K562 (cell line): ENCODE results near the gene GPN1. TPM values are rescaled to one million over a fixed set of nuclear protein-coding genes. Genes with fewer than 3 reads are reported as not detected.

Source experiments
- ATAC-seq: fragments of 200-7000 bp; cut with Tn5 transposase; 3 replicates; pipeline ENCODE4 v1.9.1; 2020; ENCODE audit warnings: moderate library complexity
- BruUV-seq: library from RNA; stranded (reverse); fragments of 400-500 nt; replicated peaks from 2 replicates; lab custom pipeline; 2021; lab: Mats Ljungman, UMichigan
- CTCF ChIA-PET: fragments of 300-600 bp; formaldehyde crosslinking; extraction: SDS; loops from one replicate; lab custom pipeline; 2021; ENCODE audit warnings: low intra/inter-chr PET ratio; lab: Yijun Ruan, JAX
- POLR2A ChIA-PET: fragments of 300-600, 350-650 bp; sonication (Branson Sonifier 250); formaldehyde crosslinking; extraction: SDS; loops from one replicate; lab custom pipeline; 2021; ENCODE audit warnings: antibody characterized with exemption, inconsistent platforms; lab: Yijun Ruan, JAX
- DNase-seq, 4 experiments: peaks; one replicate each; pipeline versions ENCODE4 v3.0.0 to v3.0.0-alpha.2; 2011 to 2018; ENCODE audit warnings: low spot score in 3 of 4, mixed read lengths in 3 of 4; ENCODE audit errors: extremely low read depth in 1 of 4
- FAIRE-seq: peaks from 2 replicates; lab custom pipeline; 2011; peaks lifted over from hg19 to GRCh38; lab: Jason Lieb, UNC
- H2AFZ ChIP-seq: 2 replicates; pipeline ENCODE4 v1.6.0; 2011; ENCODE audit warnings: low read depth, low read length, control low read depth, inconsistent platforms
- H3K27ac ChIP-seq: fragments of 200-600 bp; 3 replicates; pipeline ENCODE4 v1.8.0; 2011; ENCODE audit warnings: low read depth, mild to moderate bottlenecking, control low read depth, inconsistent platforms, low read length, moderate library complexity, mixed read lengths; ENCODE audit errors: extremely low read depth
- H3K27me3 ChIP-seq, 2 experiments: fragments of 300-600 bp in 1 of 2; 2 replicates in 1 of 2; 3 replicates in 1 of 2; pipeline versions ENCODE4 v1.6.0 to v1.8.0; 2011; ENCODE audit warnings: inconsistent platforms in 2 of 2, low read length in 2 of 2, mild to moderate bottlenecking in 1 of 2, mixed read lengths in 1 of 2, moderate library complexity in 1 of 2; ENCODE audit not compliant: control insufficient read depth in 2 of 2, insufficient read depth in 2 of 2
- H3K36me3 ChIP-seq: fragments of 300-600 bp; 3 replicates; pipeline ENCODE4 v1.8.0; 2011; ENCODE audit warnings: mild to moderate bottlenecking, low read length, inconsistent platforms; ENCODE audit not compliant: control insufficient read depth, insufficient read depth
- H3K4me1 ChIP-seq, 2 experiments: fragments of 200-600 bp in 1 of 2; replicated peaks in 1 of 2; 2 replicates in 1 of 2; 3 replicates in 1 of 2; pipeline versions ENCODE4 v1.5.1 to v1.8.0; 2011; ENCODE audit warnings: inconsistent platforms in 2 of 2, low read length in 2 of 2, mild to moderate bottlenecking in 1 of 2, mixed read lengths in 1 of 2, moderate library complexity in 1 of 2; ENCODE audit not compliant: control insufficient read depth in 2 of 2, insufficient read depth in 2 of 2
- H3K4me2 ChIP-seq: 2 replicates; pipeline ENCODE4 v1.6.1; 2011; ENCODE audit warnings: low read length, control low read depth, inconsistent platforms, mixed read lengths; ENCODE audit not compliant: insufficient read depth
- H3K4me3 ChIP-seq: fragments of 200-600 bp; sonication (generic), shearing (Covaris generic); 2 replicates; pipeline ENCODE4 v1.5.1; 2016; ENCODE audit warnings: control low read depth, inconsistent platforms
- H3K79me2 ChIP-seq: fragments of 200-600 bp; 3 replicates; pipeline ENCODE4 v1.8.0; 2011; ENCODE audit warnings: low read length, inconsistent platforms; ENCODE audit not compliant: control insufficient read depth, insufficient read depth
- H3K9ac ChIP-seq, 2 experiments: 2 replicates each; pipeline versions ENCODE4 v1.6.0 to v1.6.1; 2011; ENCODE audit warnings: low read depth in 2 of 2, low read length in 2 of 2, control low read depth in 1 of 2, inconsistent platforms in 1 of 2, mild to moderate bottlenecking in 1 of 2, mixed read lengths in 1 of 2; ENCODE audit not compliant: insufficient read depth in 1 of 2
- H3K9me1 ChIP-seq: one replicate; pipeline ENCODE4 v1.6.0; 2011; ENCODE audit warnings: inconsistent platforms, mild to moderate bottlenecking, low read length, moderate library complexity; ENCODE audit not compliant: control insufficient read depth, insufficient read depth
- H3K9me3 ChIP-seq: replicated peaks from 2 replicates; pipeline ENCODE4 v1.5.1; 2011; ENCODE audit warnings: low read depth, low read length, inconsistent platforms; ENCODE audit not compliant: control insufficient read depth, insufficient read depth
- H4K20me1 ChIP-seq: replicated peaks from 2 replicates; pipeline ENCODE4 v1.6.1; 2011; ENCODE audit warnings: low read length, inconsistent platforms, mixed read lengths; ENCODE audit not compliant: control insufficient read depth, insufficient read depth
- C11orf30 ChIP-seq: fragments of 450-650 bp; IDR thresholded peaks from 2 replicates; pipeline ENCODE4 v1.6.1; 2016; ENCODE audit warnings: low read depth, mild to moderate bottlenecking
- MGA ChIP-seq: fragments of 450-650 bp; IDR thresholded peaks from 2 replicates; pipeline ENCODE4 v1.6.1; 2016; ENCODE audit warnings: mild to moderate bottlenecking, moderate library complexity
- POLR2A ChIP-seq: fragments of 450-650 bp; conservative IDR thresholded peaks from 2 replicates; pipeline ENCODE4 v1.6.1; 2016
- RUNX1 ChIP-seq: sonication (generic); IDR thresholded peaks from 2 replicates; pipeline ENCODE4 v1.6.1; 2016; ENCODE audit warnings: antibody characterized with exemption, low read depth
- ZNF518B ChIP-seq: fragments of 250-450 bp; sonication (Bioruptor Pico); IDR thresholded peaks from 2 replicates; pipeline ENCODE4 v1.5.0; 2021; ENCODE audit warnings: mild to moderate bottlenecking, moderate library complexity
- WGBS: fragments of 100-300 bp; shearing (Covaris generic); methylation state at CpG from one replicate; pipeline ENCODE4 v1.1.6; 2016; ENCODE audit warnings: low coverage, mixed read lengths; ENCODE audit not compliant: insufficient coverage; ENCODE audit errors: missing lambda C conversion rate; 5-methylcytosine and 5-hydroxymethylcytosine counted together
- in situ Hi-C: fragments of 300-500 bp; cut with MboI; formaldehyde crosslinking; loops from 4 replicates; pipeline ENCODE4 v1.15.0; 2018; ENCODE audit warnings: inconsistent platforms, mixed read lengths
- intact Hi-C: fragments of 100-400 bp; cut with micrococcal nuclease; formaldehyde crosslinking; loops from 2 replicates; pipeline ENCODE4 v1.14.2; 2022
- polyA plus RNA-seq, 8 experiments: library from polyadenylated mRNA; depleted of rRNA in 4 of 8; stranded (reverse) in 5 of 8; unstranded in 3 of 8; fragments of >200 nt; fragmentation: Nextera tagmentation in 2 of 8; fragmentation: Illumina TruSeq in 1 of 8; extraction: Ambion mirVana in 2 of 8; extraction: Trizol in 1 of 8; gene quantifications; 2 replicates each; pipeline versions ENCODE4 v1.2.1 to v1.2.3, GENCODE V29; 2011 to 2014; ENCODE audit warnings: inconsistent platforms in 1 of 8, missing spikeins in 1 of 8
- total RNA-seq, 7 experiments: library from RNA; depleted of rRNA in 6 of 7; stranded (reverse); fragments of >200 nt in 6 of 7; fragmentation: Illumina TruSeq in 2 of 7; extraction: Trizol in 2 of 7; gene quantifications; 2 replicates each; pipeline versions ENCODE4 v1.2.1 to v1.2.3, GENCODE V29; 2011 to 2021; ENCODE audit warnings: low replicate concordance in 1 of 7

The GPN1 gene
- total and polyA plus RNA-seq, 9 of the 15 experiments (the other 6 are each of a cell fraction or from before 2014, with no cell fraction given) = 23.4 to 171 (median 48.2) TPM

- Histone ChIP-seq H3K36me3 (peaks cover 96% of the 10 kb centered on the region), H2AFZ (no peak overlapping the region), H3K9me3 (no peaks in the 10 kb centered on the region), H3K27ac (no peak overlapping the region), H3K4me1 (no peaks in the 10 kb centered on the region), H3K9ac (no peak overlapping the region; a peak in 1 of 4 replicates), H3K9me1 (no peaks in the 10 kb centered on the region), H3K79me2 (no peaks in the 10 kb centered on the region), H3K4me3 (no peak overlapping the region), H3K27me3 (no peaks in the 10 kb centered on the region), H4K20me1 (no peaks in the 10 kb centered on the region; the same call in 1 of the 2 replicates), H3K4me2 (no peak overlapping the region)
- CTCF ChIA-PET = no interaction called here
- POLR2A ChIA-PET = interaction anchor here (0.7 to 2.4 kb wide), 4 partner anchors 8 to 541 kb away, joined by 3 to 13 read pairs (median 4); partner anchors contain the start of genes SLC4A1AP and SUPT7L
- intact Hi-C loops (no loop called here), in situ Hi-C loops (no loop called here)
- WGBS = 77% methylated on average over 7 of the region's 7 CpGs
- FAIRE-seq (no peak), ATAC-seq (no peak), DNase-seq (no peak)
- no TSS peak for BruUV-seq
- TF ChIP-seq ZNF518B (CRISPR knock-in tag) = no peak
- peak; percentile 75 for TF ChIP-seq C11orf30
- 0 out of 2 replicates have a peak, but pooled peaks have one; percentile 7 for TF ChIP-seq POLR2A
- no peak for TF ChIP-seq MGA
- TF ChIP-seq RUNX1 = no peak
Measured at GRCh38 chr2:27655155-27655951, 26.5 kb downstream of the GPN1 start.
